ENCODE measurements around the gene FBXW11. TPM values are rescaled to one million over a fixed set of nuclear protein-coding genes. Genes with fewer than 3 reads are reported as not detected.

Gene FBXW11
- total and polyA plus RNA-seq, 2 of the 13 experiments (the other 11 are each of a cell fraction or from before 2014, with no cell fraction given), result 31.7 to 53.6 TPM

GRCh38 chr5:172005708-172006320 is 624 bp downstream of the FBXW11 start (continued):
- TF ChIP-seq ZNF558 (CRISPR knock-in tag; IDR thresholded peaks at IDR 0.05; ENCODE audit: borderline replicate concordance) (0 out of 2 replicates have a peak, but pooled peaks have one; percentile 6), ZNF678 (CRISPR knock-in tag; IDR thresholded peaks at IDR 0.05) (no peak), KDM4B (CRISPR knock-in tag; IDR thresholded peaks at IDR 0.05) (no peak), ZSCAN31 (CRISPR knock-in tag; IDR thresholded peaks at IDR 0.05; ENCODE audit: low read depth) (no peak), ZNF746 (CRISPR knock-in tag; IDR thresholded peaks at IDR 0.05) (no peak), TAF15 (IDR thresholded peaks at IDR 0.05; ENCODE audit: low read depth, low read length, poor library complexity, severe bottlenecking) (no peak), ZNF770 (CRISPR knock-in tag; IDR thresholded peaks at IDR 0.05) (0 out of 2 replicates have a peak, but pooled peaks have one; percentile 6), SNAPC5 (CRISPR knock-in tag; IDR thresholded peaks at IDR 0.05; ENCODE audit: borderline replicate concordance) (no peak), ZNF709 (CRISPR knock-in tag; IDR thresholded peaks at IDR 0.05) (no peak), ZNF256 (CRISPR knock-in tag; conservative IDR thresholded peaks at IDR 0.05) (no peak), GZF1 (CRISPR knock-in tag; IDR thresholded peaks at IDR 0.05) (no peak), SMC3 (IDR thresholded peaks at IDR 0.05; ENCODE audit: low read length) (no peak), ZNF639 (CRISPR knock-in tag; conservative IDR thresholded peaks at IDR 0.05) (no peak; the same call in 1 of the 2 replicates), MED8 (CRISPR knock-in tag; IDR thresholded peaks at IDR 0.05; ENCODE audit: insufficient replicate concordance) (no peak), KLF11 (CRISPR knock-in tag; IDR thresholded peaks at IDR 0.05) (no peak), TCF7 (IDR thresholded peaks at IDR 0.05; ENCODE audit: low read depth) (no peak), KAT8 (CRISPR knock-in tag; IDR thresholded peaks at IDR 0.05) (no peak), FOXO1 (CRISPR knock-in tag; IDR thresholded peaks at IDR 0.05) (no peak), ZNF263 (CRISPR knock-in tag; IDR thresholded peaks at IDR 0.05) (no peak), ZNF576 (CRISPR knock-in tag; IDR thresholded peaks at IDR 0.05) (no peak)

Data from HepG2 (cell line).